SK-N-SH treated with all-trans-retinoic acid at 6 μM for 48 hours (cell line): ENCODE data around the gene CNTN4.

ENCODE experiments used
- ATAC-seq: fragments of 200-7000 bp; cut with Tn5 transposase; 3 replicates; pipeline ENCODE4 v1.9.1; 2020; ENCODE audit warnings: mild to moderate bottlenecking, moderate library complexity
- ARNTL ChIP-seq: fragments of 450-650 bp; formaldehyde crosslinking; IDR thresholded peaks from 2 replicates; pipeline ENCODE4 v1.5.0; 2020; ENCODE audit warnings: low read depth, mild to moderate bottlenecking, moderate library complexity, borderline replicate concordance
- BACH2 ChIP-seq: fragments of 250-450 bp; sonication (Bioruptor Pico); IDR thresholded peaks from 2 replicates; pipeline ENCODE4 v1.9.0; 2021; ENCODE audit warnings: mild to moderate bottlenecking, borderline replicate concordance
- CREB5 ChIP-seq: fragments of 250-450 bp; sonication (Bioruptor Pico); IDR thresholded peaks from 2 replicates; pipeline ENCODE4 v1.5.1; 2020; ENCODE audit warnings: low read depth, mild to moderate bottlenecking, moderate library complexity
- CSDC2 ChIP-seq: fragments of 250-450 bp; sonication (Bioruptor Pico); IDR thresholded peaks from 2 replicates; pipeline ENCODE4 v1.5.0; 2020; ENCODE audit warnings: mild to moderate bottlenecking, moderate library complexity
- CSRNP3 ChIP-seq: fragments of 250-450 bp; sonication (Bioruptor Pico); IDR thresholded peaks from 2 replicates; pipeline ENCODE4 v1.5.1; 2021; ENCODE audit warnings: mild to moderate bottlenecking, moderate library complexity
- ESRRG ChIP-seq: fragments of 250-450 bp; sonication (Bioruptor Pico); IDR thresholded peaks from 2 replicates; pipeline ENCODE4 v1.6.1; 2021; ENCODE audit warnings: mild to moderate bottlenecking
- GLIS3 ChIP-seq: fragments of 250-450 bp; sonication (Bioruptor Pico); IDR thresholded peaks from 2 replicates; pipeline ENCODE4 v1.5.0; 2020; ENCODE audit warnings: mild to moderate bottlenecking, moderate library complexity
- ISL1 ChIP-seq: fragments of 250-450 bp; sonication (Bioruptor Pico); IDR thresholded peaks from 2 replicates; pipeline ENCODE4 v2.1.2; 2022; ENCODE audit warnings: mild to moderate bottlenecking, moderate library complexity
- OSR1 ChIP-seq: fragments of 250-450 bp; sonication (Bioruptor Pico); IDR thresholded peaks from 2 replicates; pipeline ENCODE4 v1.8.0; 2022; ENCODE audit warnings: moderate library complexity, mild to moderate bottlenecking, inconsistent platforms
- PATZ1 ChIP-seq: fragments of 250-450 bp; sonication (Bioruptor Pico); IDR thresholded peaks from 2 replicates; pipeline ENCODE4 v1.8.0; 2020; ENCODE audit warnings: mild to moderate bottlenecking, moderate library complexity, borderline replicate concordance
- PPARA ChIP-seq: fragments of 250-450 bp; sonication (Bioruptor Pico); IDR thresholded peaks from 2 replicates; pipeline ENCODE4 v1.5.0; 2020; ENCODE audit warnings: mild to moderate bottlenecking, borderline replicate concordance
- RARB ChIP-seq: fragments of 250-450 bp; sonication (Bioruptor Pico); IDR thresholded peaks from 2 replicates; pipeline ENCODE4 v1.8.0; 2021; ENCODE audit warnings: mild to moderate bottlenecking, moderate library complexity
- SNAI2 ChIP-seq: fragments of 250-450 bp; sonication (Bioruptor Pico); IDR thresholded peaks from 2 replicates; pipeline ENCODE4 v1.5.0; 2020; ENCODE audit warnings: mild to moderate bottlenecking, moderate library complexity
- TCF4 ChIP-seq: fragments of 250-450 bp; sonication (Bioruptor Pico); IDR thresholded peaks from 2 replicates; pipeline ENCODE4 v1.8.0; 2021; ENCODE audit warnings: mild to moderate bottlenecking, moderate library complexity, borderline replicate concordance
- TOX ChIP-seq: fragments of 250-450 bp; sonication (Bioruptor Pico); IDR thresholded peaks from 2 replicates; pipeline ENCODE4 v1.8.0; 2021; ENCODE audit warnings: mild to moderate bottlenecking, moderate library complexity, borderline replicate concordance
- TSHZ2 ChIP-seq: fragments of 250-450 bp; sonication (Bioruptor Pico); IDR thresholded peaks from 2 replicates; pipeline ENCODE4 v1.5.0; 2020; ENCODE audit warnings: mild to moderate bottlenecking, moderate library complexity
- ZFP3 ChIP-seq: fragments of 250-450 bp; sonication (Bioruptor Pico); IDR thresholded peaks from 2 replicates; pipeline ENCODE4 v1.5.0; 2020; ENCODE audit warnings: mild to moderate bottlenecking, moderate library complexity
- ZNF565 ChIP-seq: fragments of 450-650 bp; formaldehyde crosslinking; conservative IDR thresholded peaks from 2 replicates; pipeline ENCODE4 v1.5.0; 2020; ENCODE audit warnings: low read depth, mild to moderate bottlenecking, moderate library complexity
- ZNF70 ChIP-seq: fragments of 450-650 bp; formaldehyde crosslinking; IDR thresholded peaks from 2 replicates; pipeline ENCODE4 v1.5.0; 2020; ENCODE audit warnings: mild to moderate bottlenecking, moderate library complexity

CNTN4 gene

GRCh38 chr3:2356298-2356950 lies 257.8 kb downstream of the CNTN4 start (continued):
- TF ChIP-seq ZNF70 (CRISPR knock-in tag) (no peak), ESRRG (CRISPR knock-in tag) (peak; percentile 83; the same call in 1 of the 2 replicates), PATZ1 (no peak)

- no peak for TF ChIP-seq CREB5 (CRISPR knock-in tag)
- no peak for TF ChIP-seq CSRNP3 (CRISPR knock-in tag)
- no peak for TF ChIP-seq PATZ1
- no peak for TF ChIP-seq TSHZ2 (CRISPR knock-in tag)
- no peak for TF ChIP-seq ISL1 (CRISPR knock-in tag)
- no peak for TF ChIP-seq BACH2 (CRISPR knock-in tag)
- TF ChIP-seq TOX (CRISPR knock-in tag), result no peak
- TF ChIP-seq OSR1 (CRISPR knock-in tag), result no peak
- no peak for TF ChIP-seq ARNTL
- no peak for TF ChIP-seq GLIS3 (CRISPR knock-in tag)
- TF ChIP-seq TCF4, result no peak
- TF ChIP-seq ZNF565, result no peak
- TF ChIP-seq ZFP3 (CRISPR knock-in tag), result no peak
- no peak for TF ChIP-seq RARB (CRISPR knock-in tag)
- ATAC-seq, result no peak
These were observed 262.1 kb downstream of the CNTN4 start for GRCh38 chr3:2360815-2361214.

GRCh38 chr3:2362122-2362521 lies 263.5 kb downstream of the CNTN4 start:
- TF ChIP-seq PPARA (CRISPR knock-in tag) (no peak), CSDC2 (CRISPR knock-in tag) (no peak), ESRRG (CRISPR knock-in tag) (no peak), ARNTL (no peak), PATZ1 (no peak), GLIS3 (CRISPR knock-in tag) (no peak), SNAI2 (CRISPR knock-in tag) (no peak), TCF4 (no peak)
- no peak for ATAC-seq
